MM.1S (cell line): ENCODE measurements around the gene TRA2A.

Experiments used
- DNase-seq: peaks from one replicate; pipeline ENCODE4 v3.0.0-alpha.2; 2015
- H2AFZ ChIP-seq: fragments of 300-600 bp; sonication (generic); 2 replicates; pipeline ENCODE4 v1.6.0; 2016; ENCODE audit warnings: antibody characterized with exemption, low read length
- H3F3A ChIP-seq: fragments of 300-600 bp; sonication (generic); 2 replicates; pipeline ENCODE4 v1.6.1; 2016; ENCODE audit warnings: mild to moderate bottlenecking, antibody characterized with exemption, low read length, moderate library complexity, mixed read lengths; ENCODE audit not compliant: insufficient read depth
- H3K27ac ChIP-seq: fragments of 300-600 bp; sonication (generic); 2 replicates; pipeline ENCODE4 v1.5.1; 2016; ENCODE audit warnings: mild to moderate bottlenecking, low read length
- H3K27me3 ChIP-seq: fragments of 300-600 bp; sonication (generic); replicated peaks from 2 replicates; pipeline ENCODE4 v1.6.0; 2016; ENCODE audit warnings: low read length; ENCODE audit not compliant: insufficient read depth
- H3K36me3 ChIP-seq: fragments of 300-600 bp; sonication (generic); replicated peaks from 2 replicates; pipeline ENCODE4 v1.6.1; 2016; ENCODE audit warnings: mild to moderate bottlenecking, low read length, mixed read lengths; ENCODE audit not compliant: insufficient read depth
- H3K4me1 ChIP-seq: fragments of 300-600 bp; sonication (generic); 2 replicates; pipeline ENCODE4 v1.6.1; 2016; ENCODE audit warnings: low read length, mixed read lengths
- H3K4me2 ChIP-seq: fragments of 300-600 bp; sonication (generic); 2 replicates; pipeline ENCODE4 v1.6.0; 2016; ENCODE audit warnings: low read depth, low read length
- H3K4me3 ChIP-seq: fragments of 300-600 bp; sonication (generic); 2 replicates; pipeline ENCODE4 v1.5.1; 2016; ENCODE audit warnings: low read length, mixed read lengths
- H3K79me2 ChIP-seq: fragments of 300-600 bp; sonication (generic); 2 replicates; pipeline ENCODE4 v1.6.1; 2016; ENCODE audit warnings: mixed run types, low read length, mixed read lengths
- H3K9ac ChIP-seq: fragments of 300-600 bp; sonication (generic); 2 replicates; pipeline ENCODE4 v1.6.1; 2016; ENCODE audit warnings: low read length, mixed read lengths
- H3K9me2 ChIP-seq: fragments of 300-600 bp; sonication (generic); replicated peaks from 2 replicates; pipeline ENCODE4 v1.6.1; 2016; ENCODE audit warnings: mild to moderate bottlenecking, low read length, mixed read lengths; ENCODE audit not compliant: insufficient read depth
- H3K9me3 ChIP-seq: fragments of 300-600 bp; sonication (generic); replicated peaks from 2 replicates; pipeline ENCODE4 v1.6.1; 2016; ENCODE audit warnings: mild to moderate bottlenecking, low read length, mixed read lengths; ENCODE audit not compliant: insufficient read depth
- H4K20me1 ChIP-seq: fragments of 300-600 bp; sonication (generic); 2 replicates; pipeline ENCODE4 v1.6.1; 2016; ENCODE audit warnings: mild to moderate bottlenecking, low read length, moderate library complexity, mixed read lengths; ENCODE audit not compliant: insufficient read depth
- CTCF ChIP-seq: fragments of 300-600 bp; sonication (generic); IDR thresholded peaks from 2 replicates; pipeline ENCODE4 v1.5.1; 2016; ENCODE audit warnings: antibody characterized with exemption, low read length, mixed read lengths
- EZH2 ChIP-seq: fragments of 300-600 bp; sonication (generic); optimal IDR thresholded peaks from 2 replicates; pipeline ENCODE3; 2017; ENCODE audit warnings: low read depth, mild to moderate bottlenecking, antibody characterized with exemption, low read length, mixed read lengths
- EZH2phosphoT487 ChIP-seq: fragments of 300-600 bp; sonication (generic); IDR thresholded peaks from 2 replicates; pipeline ENCODE4 v1.6.1; 2018; ENCODE audit warnings: antibody characterized with exemption, low read length

TRA2A gene

GRCh38 chr7:23472956-23473843 lies 58.6 kb downstream of the TRA2A start:
- Histone ChIP-seq H3K4me3 (peak overlapping the region; percentile 73), H3K9me3 (no peaks in the 10 kb centered on the region), H3F3A (peaks cover 18% of the 10 kb centered on the region; the same call in 1 of the 2 replicates), H2AFZ (peak overlapping the region; percentile 82), H3K4me1 (peaks cover 9% of the 10 kb centered on the region; the same call in 1 of the 2 replicates), H3K9ac (peak overlapping the region; percentile 62; the same call in 1 of the 2 replicates), H4K20me1 (peaks cover 9% of the 10 kb centered on the region), H3K27ac (no peak overlapping the region), H3K27me3 (peaks cover 92% of the 10 kb centered on the region), H3K36me3 (no peaks in the 10 kb centered on the region), H3K4me2 (peak overlapping the region; percentile 99), H3K79me2 (no peaks in the 10 kb centered on the region), H3K9me2 (no peaks in the 10 kb centered on the region)
- DNase-seq: no peak
- TF ChIP-seq EZH2phosphoT487 (no peak; the same call in 1 of the 2 replicates), CTCF (no peak), EZH2 (no peak)

- H2AFZ ChIP-seq: no peak overlapping the region
These were observed 59.2 kb downstream of the TRA2A start for GRCh38 chr7:23472556-23472955.

GRCh38 chr7:23472046-23472445 lies 59.7 kb downstream of the TRA2A start:
- Histone ChIP-seq H3K4me1 (peaks cover 9% of the 10 kb centered on the region; the same call in 1 of the 2 replicates), H3K4me3 (no peak overlapping the region), H3K27ac (no peak overlapping the region), H3F3A (peaks cover 18% of the 10 kb centered on the region; the same call in 1 of the 2 replicates), H3K27me3 (peaks cover 92% of the 10 kb centered on the region), H3K9me2 (no peaks in the 10 kb centered on the region), H3K4me2 (no peak overlapping the region), H4K20me1 (peaks cover 9% of the 10 kb centered on the region), H3K9ac (no peak overlapping the region), H3K36me3 (no peaks in the 10 kb centered on the region), H3K79me2 (no peaks in the 10 kb centered on the region), H3K9me3 (no peaks in the 10 kb centered on the region), H2AFZ (no peak overlapping the region)
- no peak for DNase-seq
- TF ChIP-seq EZH2 (peak; percentile 89), CTCF (no peak), EZH2phosphoT487 (peak; percentile 71; the same call in 1 of the 2 replicates)

More at GRCh38 chr7:23472556-23472955, 59.2 kb downstream of the TRA2A start:
- no peak for DNase-seq
- no peaks in the 10 kb centered on the region for H3K36me3 ChIP-seq
- peaks cover 9% of the 10 kb centered on the region; the same call in 1 of the 2 replicates for H3K4me1 ChIP-seq
- no peak overlapping the region for H3K9ac ChIP-seq
- H4K20me1 ChIP-seq: peaks cover 9% of the 10 kb centered on the region
- peaks cover 18% of the 10 kb centered on the region; the same call in 1 of the 2 replicates for H3F3A ChIP-seq
- no peaks in the 10 kb centered on the region for H3K79me2 ChIP-seq
- no peak for TF ChIP-seq EZH2
- no peak overlapping the region for H3K4me2 ChIP-seq
- no peak overlapping the region for H3K4me3 ChIP-seq
- peaks cover 92% of the 10 kb centered on the region for H3K27me3 ChIP-seq
- H3K27ac ChIP-seq: no peak overlapping the region
- no peaks in the 10 kb centered on the region for H3K9me2 ChIP-seq
- H3K9me3 ChIP-seq: no peaks in the 10 kb centered on the region
